ENCODE results near the gene HS1BP3.
A peak's percentile ranks its signal among the peaks of the same experiment; 100 is the strongest.

The HS1BP3 gene

GRCh38 chr2:20645761-20646160 lies 5.1 kb downstream of the HS1BP3 start:
- no peak for DNase-seq (ENCODE audit: low spot score)

GRCh38 chr2:20645301-20645701 lies 5.6 kb downstream of the HS1BP3 start:
- DNase-seq (ENCODE audit: low spot score), result no peak

GRCh38 chr2:20643826-20644225 lies 7.1 kb downstream of the HS1BP3 start:
- DNase-seq (ENCODE audit: low spot score), result no peak

GRCh38 chr2:20643060-20643459 lies 7.8 kb downstream of the HS1BP3 start:
- no peak for DNase-seq (ENCODE audit: low spot score)

- peak; percentile 92 for DNase-seq (ENCODE audit: low spot score)
Measured at GRCh38 chr2:20642055-20642971, 8.6 kb downstream of the HS1BP3 start.

GRCh38 chr2:20641123-20641985 lies 9.5 kb downstream of the HS1BP3 start:
- no peak for DNase-seq (ENCODE audit: low spot score)

- no peak for DNase-seq (ENCODE audit: low spot score)
Measured at GRCh38 chr2:20640411-20641122, 10.3 kb downstream of the HS1BP3 start.

- no peak for DNase-seq (ENCODE audit: low spot score)
Measured at GRCh38 chr2:20638646-20639430, 12.1 kb downstream of the HS1BP3 start.

GRCh38 chr2:20638014-20638413 lies 12.9 kb downstream of the HS1BP3 start:
- DNase-seq (ENCODE audit: low spot score), result no peak

GRCh38 chr2:20637147-20637546 lies 13.8 kb downstream of the HS1BP3 start:
- DNase-seq (ENCODE audit: low spot score), result no peak

- DNase-seq (ENCODE audit: low spot score), result peak; percentile 92
Measured at GRCh38 chr2:20635675-20636584, 15.0 kb downstream of the HS1BP3 start.

- DNase-seq (ENCODE audit: low spot score), result no peak
Measured at GRCh38 chr2:20635113-20635510, 15.8 kb downstream of the HS1BP3 start.

GRCh38 chr2:20634507-20635112 lies 16.3 kb downstream of the HS1BP3 start:
- DNase-seq (ENCODE audit: low spot score), result peak; percentile 79

- no peak for DNase-seq (ENCODE audit: low spot score)
Measured at GRCh38 chr2:20633794-20634506, 16.9 kb downstream of the HS1BP3 start.

- no peak for DNase-seq (ENCODE audit: low spot score)
Measured at GRCh38 chr2:20633001-20633400, 17.9 kb downstream of the HS1BP3 start.

- DNase-seq (ENCODE audit: low spot score), result no peak
Measured at GRCh38 chr2:20632446-20632990, 18.4 kb downstream of the HS1BP3 start.

GRCh38 chr2:20631617-20632307 lies 19.1 kb downstream of the HS1BP3 start:
- no peak for DNase-seq (ENCODE audit: low spot score)

GRCh38 chr2:20630967-20631366 lies 19.9 kb downstream of the HS1BP3 start:
- DNase-seq (ENCODE audit: low spot score), result no peak
